ENCODE measurements around the gene THOP1. TPM values are rescaled to one million over a fixed set of nuclear protein-coding genes. Genes with fewer than 3 reads are reported as not detected.

Gene THOP1
- total and polyA plus RNA-seq, 4 donors, result 23.8 to 71.9 (median 64.6) TPM

DNA sequence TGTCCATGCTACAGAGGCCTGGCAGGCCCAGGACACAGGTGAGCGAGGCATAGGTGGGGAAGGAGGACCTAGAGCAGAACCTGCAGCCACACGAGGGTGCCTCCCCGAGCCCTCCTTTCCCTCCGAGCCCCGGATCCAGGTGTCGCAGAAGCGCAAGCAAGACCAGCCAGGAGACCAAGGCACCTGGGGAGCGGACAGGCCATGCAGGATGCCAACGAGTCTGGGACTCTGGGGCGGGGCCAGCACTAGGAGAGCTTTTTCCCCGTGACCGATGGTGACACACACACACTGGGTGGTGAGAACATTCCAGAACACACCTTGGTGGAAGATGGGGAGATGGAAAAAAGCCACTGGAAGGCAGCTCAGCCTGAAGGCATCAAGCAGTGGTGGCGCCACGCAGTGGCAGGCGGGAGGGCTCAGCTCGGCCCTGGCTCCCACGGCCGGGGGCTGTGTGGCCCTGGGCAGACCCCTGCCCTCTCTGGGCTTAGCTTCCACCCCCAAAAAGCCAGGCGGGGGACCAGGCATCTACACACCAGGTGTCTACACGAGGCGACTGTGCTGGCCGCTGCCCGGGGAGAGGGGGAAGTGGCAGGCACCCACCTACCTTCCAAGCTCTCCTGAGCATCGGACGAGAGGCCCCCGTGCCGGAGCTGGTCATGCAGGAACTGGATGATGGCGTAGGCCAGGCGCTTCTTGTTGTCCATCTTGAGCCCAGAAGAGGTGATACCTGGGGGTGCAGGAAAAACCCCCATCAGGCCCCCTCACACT is 16.8 kb upstream of the THOP1 start:
- DNase-seq (no peak), ATAC-seq (ENCODE audit: insufficient read depth, low FRiP score) (no peak)
- peaks cover 0 to 7% (median 0%) of the 10 kb centered on the region in 5 donors for H3K4me1 ChIP-seq (ENCODE audit: control insufficient read depth in 5 of 5, insufficient read depth in 5 of 5, low read length in 5 of 5)
- WGBS, 2 donors, result 93 to 95% methylated on average over 29 of the region's 29 CpGs
- no peaks in the 10 kb centered on the region for H3K27me3 ChIP-seq (ENCODE audit: control insufficient read depth in 3 of 3, insufficient read depth in 3 of 3, low read length in 2 of 3)
- H3K4me3 ChIP-seq, result no peak overlapping the region
- H3K9ac ChIP-seq (ENCODE audit: insufficient read depth in 1 of 2, low read length in 2 of 2), result no peak overlapping the region
- no peaks in the 10 kb centered on the region for H3K9me3 ChIP-seq (ENCODE audit: control insufficient read depth in 4 of 4, insufficient read depth in 3 of 4, low read length in 3 of 4)
- peaks cover 2 to 49% (median 6%) of the 10 kb centered on the region in 4 donors for H3K36me3 ChIP-seq (ENCODE audit: control insufficient read depth in 4 of 4, insufficient read depth in 4 of 4, low read length in 4 of 4)
- TF ChIP-seq CTCF (IDR thresholded peaks at IDR 0.05; ENCODE audit: control extremely low read depth, extremely low read depth), result no peak
- H3K27ac ChIP-seq (ENCODE audit: low read depth in 1 of 2, low read length in 1 of 2), result no peak overlapping the region

DNA sequence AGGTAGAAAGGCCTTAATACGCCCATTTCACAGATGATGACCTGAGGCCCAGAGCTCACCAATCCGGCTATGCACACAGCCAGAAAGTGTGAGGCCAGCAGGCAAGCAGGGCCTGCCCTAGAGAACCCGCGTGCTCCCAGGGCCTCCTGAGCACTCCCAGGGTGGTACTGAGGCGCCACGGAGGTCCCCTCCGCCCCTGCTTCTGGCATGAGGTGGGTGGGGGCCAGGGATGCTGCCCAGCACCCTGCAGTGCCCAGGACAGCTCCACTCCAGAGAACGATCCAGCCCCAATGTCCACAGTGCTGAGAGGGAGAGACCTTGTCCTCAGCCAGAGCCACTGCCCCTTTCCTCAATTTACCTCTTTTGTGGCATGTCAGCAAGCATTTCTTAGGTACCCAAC is 16.1 kb upstream of the THOP1 start:
- DNase-seq (no peak), ATAC-seq (ENCODE audit: insufficient read depth, low FRiP score) (no peak)
- Histone ChIP-seq H3K4me1 (ENCODE audit: control insufficient read depth in 5 of 5, insufficient read depth in 5 of 5, low read length in 5 of 5) (peaks cover 0 to 10% (median 0%) of the 10 kb centered on the region in 5 donors), H3K4me3 (no peak overlapping the region), H3K9me3 (ENCODE audit: control insufficient read depth in 4 of 4, insufficient read depth in 3 of 4, low read length in 3 of 4) (no peaks in the 10 kb centered on the region), H3K36me3 (ENCODE audit: control insufficient read depth in 4 of 4, insufficient read depth in 4 of 4, low read length in 4 of 4) (peaks cover 2 to 44% (median 6%) of the 10 kb centered on the region in 4 donors), H3K9ac (ENCODE audit: insufficient read depth in 1 of 2, low read length in 2 of 2) (no peak overlapping the region), H3K27me3 (ENCODE audit: control insufficient read depth in 3 of 3, insufficient read depth in 3 of 3, low read length in 2 of 3) (no peaks in the 10 kb centered on the region), H3K27ac (ENCODE audit: low read depth in 1 of 2, low read length in 1 of 2) (peak overlapping the region in 1 of 2 donors; percentile 59)
- TF ChIP-seq CTCF (IDR thresholded peaks at IDR 0.05; ENCODE audit: control extremely low read depth, extremely low read depth), result no peak
- WGBS, 2 donors, result 94 to 97% methylated on average over 8 of the region's 8 CpGs

DNA sequence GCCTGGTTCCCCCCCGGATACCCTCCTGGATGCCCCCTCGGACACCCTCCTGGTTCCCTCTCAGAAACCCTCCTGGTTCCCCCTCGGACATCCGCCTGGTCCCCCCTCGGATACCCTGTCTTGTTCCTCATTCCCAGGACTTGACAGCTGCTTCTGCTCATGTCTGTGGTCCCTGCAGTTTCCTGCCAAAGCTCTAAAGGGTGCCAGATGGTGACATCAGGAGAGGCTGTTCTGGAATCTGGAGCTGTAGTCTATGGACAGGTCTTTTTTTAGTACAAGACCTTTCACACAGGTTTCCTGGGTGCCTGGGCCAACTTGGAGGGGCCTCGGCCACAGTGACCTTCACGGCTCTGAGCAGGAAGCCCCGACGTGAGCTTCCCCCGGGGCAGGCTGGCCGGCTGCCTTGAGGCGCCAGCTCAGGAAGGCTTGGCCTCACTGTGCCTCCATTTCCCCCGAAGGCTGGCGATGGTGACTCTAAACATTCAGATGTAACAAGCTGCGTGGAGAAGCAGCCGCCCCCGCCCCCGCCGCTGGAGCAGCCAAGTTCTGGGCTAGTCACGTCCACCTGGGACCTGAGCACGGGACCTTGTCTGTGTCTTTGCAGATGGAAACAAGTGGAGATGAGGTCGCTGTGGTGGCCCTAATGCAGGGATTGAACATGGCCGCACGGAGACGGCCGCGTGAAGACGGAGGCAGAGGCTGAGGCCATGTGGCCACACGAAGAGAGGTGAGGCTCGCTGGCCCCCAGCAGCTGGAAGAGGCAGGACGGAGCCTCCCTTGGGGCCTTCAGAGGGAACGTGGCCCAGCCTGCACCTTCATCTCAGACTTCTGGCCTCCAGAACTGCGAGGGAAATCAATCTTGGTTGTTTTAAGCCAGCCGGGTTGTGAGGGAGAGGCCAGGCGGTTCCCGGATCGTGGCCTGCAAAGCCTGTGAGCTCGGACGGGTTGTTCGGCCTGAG is 15.0 kb upstream of the THOP1 start:
- Histone ChIP-seq H3K27me3 (ENCODE audit: control insufficient read depth in 3 of 3, insufficient read depth in 3 of 3, low read length in 2 of 3) (no peaks in the 10 kb centered on the region), H3K9ac (ENCODE audit: insufficient read depth in 1 of 2, low read length in 2 of 2) (no peak overlapping the region), H3K9me3 (ENCODE audit: control insufficient read depth in 4 of 4, insufficient read depth in 3 of 4, low read length in 3 of 4) (no peaks in the 10 kb centered on the region), H3K4me3 (no peak overlapping the region), H3K4me1 (ENCODE audit: control insufficient read depth in 5 of 5, insufficient read depth in 5 of 5, low read length in 5 of 5) (peaks cover 0 to 13% (median 0%) of the 10 kb centered on the region in 5 donors), H3K27ac (ENCODE audit: low read depth in 1 of 2, low read length in 1 of 2) (peak overlapping the region in 1 of 2 donors; percentile 74), H3K36me3 (ENCODE audit: control insufficient read depth in 4 of 4, insufficient read depth in 4 of 4, low read length in 4 of 4) (peaks cover under 1 to 37% (median 7%) of the 10 kb centered on the region in 4 donors)
- no peak for TF ChIP-seq CTCF (IDR thresholded peaks at IDR 0.05; ENCODE audit: control extremely low read depth, extremely low read depth)
- 63 to 78% methylated on average over 40 of the region's 40 CpGs for WGBS, 2 donors
- DNase-seq (peak; percentile 83 to 92 (median 85)), ATAC-seq (ENCODE audit: insufficient read depth, low FRiP score) (no peak)

All from lung (tissue), 12 donors.